ENCODE data around the gene CTRB1.

GRCh38 chr16:75196836-75197235 lies 22.0 kb upstream of the CTRB1 start:
- TF ChIP-seq EZH2phosphoT487 (IDR thresholded peaks at IDR 0.05; ENCODE audit: insufficient read depth, low read depth) (no peak), EZH2 (IDR thresholded peaks at IDR 0.05; ENCODE audit: insufficient read depth, poor library complexity, severe bottlenecking) (no peak)

Measured in GM23248 (cell line).